ENCODE results near the gene RANBP9. TPM values are rescaled to one million over a fixed set of nuclear protein-coding genes. Genes with fewer than 3 reads are reported as not detected.

Gene RANBP9
- total RNA-seq, 2 experiments from 2014 or later, result 54.9 to 56.5 TPM

- Mint-ChIP-seq H3K27ac (no peak overlapping the region), H3K9me3 (peaks cover 23% of the 10 kb centered on the region), H3K4me1 (peaks cover 60% of the 10 kb centered on the region), H3K36me3 (peaks cover 61% of the 10 kb centered on the region), H3K4me3 (no peak overlapping the region), H3K27me3 (no peaks in the 10 kb centered on the region)
- DNase-seq, result no peak
These were observed 35.0 kb downstream of the RANBP9 start for GRCh38 chr6:13676551-13677156.

GRCh38 chr6:13674533-13675190 is 37.0 kb downstream of the RANBP9 start:
- Mint-ChIP-seq H3K36me3 (peaks cover 59% of the 10 kb centered on the region), H3K4me3 (no peak overlapping the region), H3K27me3 (no peaks in the 10 kb centered on the region), H3K4me1 (peaks cover 50% of the 10 kb centered on the region), H3K27ac (no peak overlapping the region), H3K9me3 (peaks cover 19% of the 10 kb centered on the region)
- DNase-seq, result no peak

- Mint-ChIP-seq H3K27me3 (no peaks in the 10 kb centered on the region), H3K36me3 (peaks cover 62% of the 10 kb centered on the region)
These were observed 37.7 kb downstream of the RANBP9 start for GRCh38 chr6:13673825-13674444.

GRCh38 chr6:13673368-13673767 is 38.3 kb downstream of the RANBP9 start:
- Mint-ChIP-seq H3K4me3 (no peak overlapping the region), H3K27ac (no peak overlapping the region), H3K27me3 (no peaks in the 10 kb centered on the region), H3K36me3 (peaks cover 60% of the 10 kb centered on the region), H3K9me3 (peaks cover 25% of the 10 kb centered on the region), H3K4me1 (peaks cover 57% of the 10 kb centered on the region)
- DNase-seq, result no peak

More at GRCh38 chr6:13673825-13674444, 37.7 kb downstream of the RANBP9 start:
- Mint-ChIP-seq H3K9me3 (peaks cover 22% of the 10 kb centered on the region), H3K4me1 (peaks cover 56% of the 10 kb centered on the region), H3K27ac (peak overlapping the region; percentile 14), H3K4me3 (no peak overlapping the region)
- DNase-seq, result no peak

GRCh38 chr6:13672904-13673303 is 38.7 kb downstream of the RANBP9 start:
- no peak for DNase-seq
- no peak overlapping the region for H3K4me3 Mint-ChIP-seq
- H3K27me3 Mint-ChIP-seq, result no peaks in the 10 kb centered on the region
- H3K27ac Mint-ChIP-seq, result no peak overlapping the region
- H3K9me3 Mint-ChIP-seq, result peaks cover 25% of the 10 kb centered on the region
- H3K4me1 Mint-ChIP-seq, result peaks cover 60% of the 10 kb centered on the region
- H3K36me3 Mint-ChIP-seq, result peaks cover 58% of the 10 kb centered on the region

- Mint-ChIP-seq H3K36me3 (peaks cover 52% of the 10 kb centered on the region), H3K4me1 (peaks cover 66% of the 10 kb centered on the region), H3K4me3 (no peak overlapping the region), H3K27me3 (no peaks in the 10 kb centered on the region), H3K27ac (no peak overlapping the region), H3K9me3 (peaks cover 19% of the 10 kb centered on the region)
- no peak for DNase-seq
These were observed 40.0 kb downstream of the RANBP9 start for GRCh38 chr6:13671548-13672127.

- Mint-ChIP-seq H3K36me3 (peaks cover 45% of the 10 kb centered on the region), H3K4me1 (peaks cover 74% of the 10 kb centered on the region), H3K9me3 (peaks cover 12% of the 10 kb centered on the region), H3K4me3 (no peak overlapping the region), H3K27me3 (no peaks in the 10 kb centered on the region), H3K27ac (no peak overlapping the region)
- DNase-seq, result no peak
These were observed 42.2 kb downstream of the RANBP9 start for GRCh38 chr6:13669476-13669875.

- H3K27ac Mint-ChIP-seq, result peak overlapping the region; percentile 76
- H3K4me3 Mint-ChIP-seq, result peak overlapping the region; percentile 8
- peaks cover 9% of the 10 kb centered on the region for H3K9me3 Mint-ChIP-seq
- no peaks in the 10 kb centered on the region for H3K27me3 Mint-ChIP-seq
- H3K4me1 Mint-ChIP-seq, result peaks cover 77% of the 10 kb centered on the region
- peaks cover 39% of the 10 kb centered on the region for H3K36me3 Mint-ChIP-seq
- DNase-seq, result no peak
These were observed 43.2 kb downstream of the RANBP9 start for GRCh38 chr6:13668291-13668928.

- peaks cover 76% of the 10 kb centered on the region for H3K4me1 Mint-ChIP-seq
- no peak for DNase-seq
- H3K36me3 Mint-ChIP-seq, result peaks cover 34% of the 10 kb centered on the region
- no peak overlapping the region for H3K4me3 Mint-ChIP-seq
- H3K27ac Mint-ChIP-seq, result peak overlapping the region; percentile 70
- H3K27me3 Mint-ChIP-seq, result no peaks in the 10 kb centered on the region
- H3K9me3 Mint-ChIP-seq, result peaks cover 9% of the 10 kb centered on the region
These were observed 44.0 kb downstream of the RANBP9 start for GRCh38 chr6:13667655-13668054.

- Mint-ChIP-seq H3K9me3 (peaks cover 11% of the 10 kb centered on the region), H3K4me3 (no peak overlapping the region), H3K36me3 (peaks cover 35% of the 10 kb centered on the region), H3K4me1 (peaks cover 73% of the 10 kb centered on the region), H3K27ac (peak overlapping the region; percentile 59), H3K27me3 (no peaks in the 10 kb centered on the region)
- no peak for DNase-seq
These were observed 45.2 kb downstream of the RANBP9 start for GRCh38 chr6:13666194-13667105.

- peaks cover 82% of the 10 kb centered on the region for H3K4me1 Mint-ChIP-seq
- H3K9me3 Mint-ChIP-seq, result peaks cover 10% of the 10 kb centered on the region
- no peak for DNase-seq
- no peaks in the 10 kb centered on the region for H3K27me3 Mint-ChIP-seq
- peaks cover 30% of the 10 kb centered on the region for H3K36me3 Mint-ChIP-seq
- no peak overlapping the region for H3K27ac Mint-ChIP-seq
- H3K4me3 Mint-ChIP-seq, result no peak overlapping the region
These were observed 46.8 kb downstream of the RANBP9 start for GRCh38 chr6:13664703-13665352.

- Mint-ChIP-seq H3K9me3 (peaks cover 7% of the 10 kb centered on the region), H3K4me1 (peaks cover 76% of the 10 kb centered on the region), H3K27me3 (no peaks in the 10 kb centered on the region), H3K27ac (no peak overlapping the region), H3K4me3 (no peak overlapping the region), H3K36me3 (peaks cover 22% of the 10 kb centered on the region)
- DNase-seq, result no peak
These were observed 47.6 kb downstream of the RANBP9 start for GRCh38 chr6:13663986-13664385.

GRCh38 chr6:13662651-13663334 is 48.8 kb downstream of the RANBP9 start:
- no peak for DNase-seq
- Mint-ChIP-seq H3K4me1 (peaks cover 67% of the 10 kb centered on the region), H3K4me3 (no peak overlapping the region), H3K9me3 (peaks cover 4% of the 10 kb centered on the region), H3K27ac (no peak overlapping the region), H3K27me3 (no peaks in the 10 kb centered on the region), H3K36me3 (peaks cover 19% of the 10 kb centered on the region)
